Measurements from ENCODE around the gene EMC10.

Gene EMC10

GRCh38 chr19:50497022-50497405 is 20.7 kb downstream of the EMC10 start:
- no peak for TF ChIP-seq EZH2phosphoT487 (IDR thresholded peaks at IDR 0.05; ENCODE audit: borderline replicate concordance, low read length)
- TF ChIP-seq, protein P1, sequence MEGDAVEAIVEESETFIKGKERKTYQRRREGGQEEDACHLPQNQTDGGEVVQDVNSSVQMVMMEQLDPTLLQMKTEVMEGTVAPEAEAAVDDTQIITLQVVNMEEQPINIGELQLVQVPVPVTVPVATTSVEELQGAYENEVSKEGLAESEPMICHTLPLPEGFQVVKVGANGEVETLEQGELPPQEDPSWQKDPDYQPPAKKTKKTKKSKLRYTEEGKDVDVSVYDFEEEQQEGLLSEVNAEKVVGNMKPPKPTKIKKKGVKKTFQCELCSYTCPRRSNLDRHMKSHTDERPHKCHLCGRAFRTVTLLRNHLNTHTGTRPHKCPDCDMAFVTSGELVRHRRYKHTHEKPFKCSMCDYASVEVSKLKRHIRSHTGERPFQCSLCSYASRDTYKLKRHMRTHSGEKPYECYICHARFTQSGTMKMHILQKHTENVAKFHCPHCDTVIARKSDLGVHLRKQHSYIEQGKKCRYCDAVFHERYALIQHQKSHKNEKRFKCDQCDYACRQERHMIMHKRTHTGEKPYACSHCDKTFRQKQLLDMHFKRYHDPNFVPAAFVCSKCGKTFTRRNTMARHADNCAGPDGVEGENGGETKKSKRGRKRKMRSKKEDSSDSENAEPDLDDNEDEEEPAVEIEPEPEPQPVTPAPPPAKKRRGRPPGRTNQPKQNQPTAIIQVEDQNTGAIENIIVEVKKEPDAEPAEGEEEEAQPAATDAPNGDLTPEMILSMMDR (IDR thresholded peaks at IDR 0.05; ENCODE audit: low read depth, low read length, poor library complexity, severe bottlenecking): no peak
- Histone ChIP-seq H3F3A (ENCODE audit: control insufficient read depth, insufficient read depth) (no peaks in the 10 kb centered on the region; the same call in 1 of the 2 replicates), H4K20me1 (ENCODE audit: control insufficient read depth, insufficient read depth, low read depth, low read length) (no peaks in the 10 kb centered on the region), H3K9me2 (replicated peaks; ENCODE audit: control insufficient read depth, low read length) (no peaks in the 10 kb centered on the region), H3K36me3 (ENCODE audit: control insufficient read depth, low read length) (no peaks in the 10 kb centered on the region), H3K27me3 (ENCODE audit: control insufficient read depth, low read length) (no peaks in the 10 kb centered on the region), H3K4me3 (ENCODE audit: low read length) (no peak overlapping the region), H3K79me2 (ENCODE audit: control insufficient read depth, low read length) (no peaks in the 10 kb centered on the region), H3K4me2 (ENCODE audit: low read length) (no peak overlapping the region), H3K27ac (ENCODE audit: low read depth, low read length) (no peak overlapping the region), H3K4me1 (ENCODE audit: control insufficient read depth, low read length) (peaks cover 12% of the 10 kb centered on the region), H3K9me3 (ENCODE audit: control insufficient read depth, insufficient read depth, low read length) (no peaks in the 10 kb centered on the region)

DNA sequence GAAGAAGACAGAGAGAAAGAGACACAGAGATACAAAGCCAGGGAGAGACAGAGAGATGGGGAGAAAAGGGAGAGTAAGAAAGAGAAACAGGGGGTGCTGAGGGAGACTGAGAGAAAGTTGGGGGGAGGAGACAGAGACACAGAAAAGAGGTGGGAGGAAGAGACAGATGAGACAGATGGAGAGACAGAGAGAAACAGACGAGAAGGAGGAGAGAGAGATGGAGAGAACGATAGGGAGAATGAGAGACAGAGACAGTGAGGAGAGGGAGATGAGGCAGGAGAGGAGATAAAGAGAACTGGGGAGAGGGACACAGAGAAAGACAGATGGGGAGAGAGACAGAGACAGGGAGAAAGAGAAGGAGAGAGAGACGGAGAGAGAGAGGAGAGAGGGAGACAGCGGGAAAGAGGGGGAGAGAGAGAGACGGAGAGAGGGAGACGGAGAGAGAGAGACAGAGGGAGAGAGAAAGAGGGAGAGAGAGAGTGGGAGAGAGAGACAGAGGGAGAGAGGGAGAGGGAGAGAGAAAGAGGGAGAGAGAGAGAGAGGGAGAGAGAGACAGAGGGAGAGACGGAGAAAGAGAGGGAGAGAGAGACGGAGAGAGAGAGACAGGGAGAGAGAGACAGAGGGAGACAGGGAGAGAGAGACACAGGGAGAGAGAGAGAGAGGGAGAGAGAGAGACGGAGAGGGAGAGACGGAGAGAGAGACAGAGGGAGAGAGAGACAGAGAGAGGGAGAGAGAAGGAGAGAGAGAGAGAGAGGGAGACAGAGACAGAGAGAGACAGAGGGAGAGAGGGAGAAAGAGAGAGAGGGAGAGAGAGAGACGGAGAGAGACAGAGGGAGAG is 22.1 kb downstream of the EMC10 start:
- Histone ChIP-seq H3K79me2 (ENCODE audit: control insufficient read depth, low read length) (no peaks in the 10 kb centered on the region), H3K4me3 (ENCODE audit: low read length) (no peak overlapping the region), H3K4me2 (ENCODE audit: low read length) (no peak overlapping the region), H3K36me3 (ENCODE audit: control insufficient read depth, low read length) (no peaks in the 10 kb centered on the region), H3K9me2 (replicated peaks; ENCODE audit: control insufficient read depth, low read length) (no peaks in the 10 kb centered on the region), H4K20me1 (ENCODE audit: control insufficient read depth, insufficient read depth, low read depth, low read length) (no peaks in the 10 kb centered on the region), H3K4me1 (ENCODE audit: control insufficient read depth, low read length) (peaks cover 4% of the 10 kb centered on the region; the same call in 1 of the 2 replicates), H3F3A (ENCODE audit: control insufficient read depth, insufficient read depth) (no peaks in the 10 kb centered on the region), H3K27ac (ENCODE audit: low read depth, low read length) (no peak overlapping the region), H3K27me3 (ENCODE audit: control insufficient read depth, low read length) (no peaks in the 10 kb centered on the region), H3K9me3 (ENCODE audit: control insufficient read depth, insufficient read depth, low read length) (no peaks in the 10 kb centered on the region)
- TF ChIP-seq EZH2phosphoT487 (IDR thresholded peaks at IDR 0.05; ENCODE audit: borderline replicate concordance, low read length): no peak
- TF ChIP-seq, protein P1 (IDR thresholded peaks at IDR 0.05; ENCODE audit: low read depth, low read length, poor library complexity, severe bottlenecking): no peak

DNA sequence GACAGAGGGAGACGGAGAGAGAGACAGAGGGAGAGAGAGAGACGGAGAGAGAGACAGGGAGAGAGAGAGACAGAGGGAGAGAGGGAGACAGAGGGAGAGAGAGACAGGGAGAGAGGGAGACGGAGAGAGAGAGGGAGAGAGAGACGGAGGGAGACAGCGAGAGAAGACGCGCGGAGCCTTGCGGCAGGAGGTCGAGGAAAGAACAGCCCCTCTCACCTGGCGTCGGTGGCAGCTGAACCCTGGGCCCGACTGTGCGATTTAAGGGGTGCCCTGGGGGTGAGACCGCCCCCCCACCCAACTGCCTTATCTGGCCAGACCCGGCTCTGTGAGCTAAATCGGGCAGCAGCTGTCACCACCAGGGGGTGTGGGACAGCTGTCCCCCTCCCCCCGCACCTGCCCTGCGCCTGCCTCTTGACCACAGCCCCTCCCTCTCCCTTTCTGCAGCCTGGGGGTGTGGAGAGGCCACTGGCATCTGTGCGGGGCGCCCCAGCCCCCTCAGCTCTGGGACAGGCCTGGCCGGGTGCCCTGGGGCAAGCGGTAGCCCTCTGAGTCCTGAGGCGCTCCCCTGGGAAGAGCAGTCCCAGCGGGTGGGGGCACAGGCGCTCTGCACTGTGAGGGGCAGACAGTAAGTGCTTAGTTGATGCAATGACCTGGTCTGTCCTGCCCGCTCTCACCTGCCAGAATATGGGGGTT is 23.9 kb downstream of the EMC10 start:
- Histone ChIP-seq H3F3A (ENCODE audit: control insufficient read depth, insufficient read depth) (no peaks in the 10 kb centered on the region), H3K4me3 (ENCODE audit: low read length) (no peak overlapping the region), H3K79me2 (ENCODE audit: control insufficient read depth, low read length) (no peaks in the 10 kb centered on the region), H3K27ac (ENCODE audit: low read depth, low read length) (no peak overlapping the region), H3K4me1 (ENCODE audit: control insufficient read depth, low read length) (peaks cover 4% of the 10 kb centered on the region; the same call in 1 of the 2 replicates), H3K9me3 (ENCODE audit: control insufficient read depth, insufficient read depth, low read length) (no peaks in the 10 kb centered on the region), H3K9me2 (replicated peaks; ENCODE audit: control insufficient read depth, low read length) (no peaks in the 10 kb centered on the region), H3K36me3 (ENCODE audit: control insufficient read depth, low read length) (no peaks in the 10 kb centered on the region), H3K27me3 (ENCODE audit: control insufficient read depth, low read length) (no peaks in the 10 kb centered on the region), H4K20me1 (ENCODE audit: control insufficient read depth, insufficient read depth, low read depth, low read length) (no peaks in the 10 kb centered on the region), H3K4me2 (ENCODE audit: low read length) (no peak overlapping the region)
- TF ChIP-seq, protein P1 (IDR thresholded peaks at IDR 0.05; ENCODE audit: low read depth, low read length, poor library complexity, severe bottlenecking): no peak
- TF ChIP-seq EZH2phosphoT487 (IDR thresholded peaks at IDR 0.05; ENCODE audit: borderline replicate concordance, low read length): no peak
